HUDEP-2 (cell line): Measurements from ENCODE around the gene ACTR5.

Experiments
- DNase-seq, 76 experiments: peaks; one replicate each; lab custom pipeline; 2025; ENCODE audit not compliant: unreplicated experiment in 76 of 76; lab: John Stamatoyannopoulos, UW

ACTR5 gene

GRCh38 chr20:38748097-38748860, at the start of gene ACTR5:
Gene ACTR5, plus strand, starts transcription at chr20:38748460. Its CDS starts 19 bp downstream, at chr20:38748479.
- peak in 73 of 76 experiments; percentile 36 to 97 (median 88) for DNase-seq

DNA sequence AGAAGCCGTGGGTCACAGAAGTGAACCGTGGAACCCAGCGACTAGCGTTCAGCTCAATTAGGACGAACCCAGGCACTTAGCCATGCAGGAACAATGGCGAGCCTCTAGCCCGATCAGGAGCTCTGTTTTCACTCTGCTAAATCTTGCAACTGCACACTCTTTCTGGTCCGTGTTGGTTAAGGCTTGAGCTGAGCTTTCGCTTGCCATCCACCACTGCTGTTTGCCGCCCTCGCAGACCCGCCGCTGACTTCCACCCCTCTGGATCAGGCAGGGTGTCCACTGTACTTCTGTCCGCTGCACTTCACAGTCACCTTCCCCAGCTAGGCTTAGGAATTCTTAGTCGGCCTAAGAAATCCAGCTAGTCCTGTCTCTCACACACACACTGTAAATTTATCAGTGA, 49.7 kb upstream of the ACTR5 start:
- no peak for DNase-seq

DNA sequence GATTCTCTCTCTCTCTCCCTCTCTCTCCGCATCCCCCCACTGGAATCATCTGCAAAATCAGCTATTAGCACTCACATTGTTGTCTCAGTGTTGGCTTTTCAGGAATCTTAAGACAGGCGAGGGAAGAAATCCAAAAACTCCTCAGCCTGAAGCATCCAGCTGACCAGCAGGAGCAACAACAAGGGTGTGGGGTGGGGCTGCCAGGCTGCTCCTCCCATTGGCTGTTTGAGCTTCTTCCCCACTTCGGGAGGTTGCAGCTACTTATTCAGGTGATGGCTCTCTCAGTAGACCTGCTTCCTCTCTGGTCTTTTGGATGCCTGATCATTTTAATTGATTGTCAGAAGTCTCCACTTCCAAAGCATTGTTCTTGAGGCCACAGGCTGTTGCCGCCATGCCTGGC, 48.1 kb upstream of the ACTR5 start:
- no peak for DNase-seq

GRCh38 chr20:38700926-38701325, 47.3 kb upstream of the ACTR5 start:
- no peak for DNase-seq

DNA sequence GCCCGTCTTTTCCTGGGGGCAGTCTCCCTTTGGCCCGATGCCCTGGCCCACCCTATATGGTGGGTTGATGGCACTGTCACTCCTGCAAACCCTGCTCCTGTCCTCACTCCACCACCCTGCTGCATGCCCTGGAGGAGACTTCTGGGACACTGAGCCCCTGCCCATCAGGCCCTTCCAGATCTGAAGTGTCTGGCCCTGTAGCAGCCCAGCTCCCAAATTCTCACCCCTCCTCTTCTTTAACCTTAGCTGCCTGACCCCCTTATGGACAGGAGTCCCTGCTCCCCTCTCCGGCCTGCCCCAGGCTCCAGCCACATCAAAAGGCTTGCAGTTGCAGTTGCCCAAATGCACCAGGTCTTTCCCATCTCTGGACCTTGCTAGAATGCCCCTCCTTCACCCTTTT, 44.7 kb upstream of the ACTR5 start:
- no peak for DNase-seq

- no peak for DNase-seq
Measured at GRCh38 chr20:38704136-38704535, 44.1 kb upstream of the ACTR5 start.

- no peak for DNase-seq
Measured at GRCh38 chr20:38706509-38706908, 41.8 kb upstream of the ACTR5 start.

GRCh38 chr20:38714308-38714707, 34.0 kb upstream of the ACTR5 start:
- DNase-seq = no peak

- DNase-seq = no peak
Measured at GRCh38 chr20:38715646-38716045, 32.6 kb upstream of the ACTR5 start.

DNA sequence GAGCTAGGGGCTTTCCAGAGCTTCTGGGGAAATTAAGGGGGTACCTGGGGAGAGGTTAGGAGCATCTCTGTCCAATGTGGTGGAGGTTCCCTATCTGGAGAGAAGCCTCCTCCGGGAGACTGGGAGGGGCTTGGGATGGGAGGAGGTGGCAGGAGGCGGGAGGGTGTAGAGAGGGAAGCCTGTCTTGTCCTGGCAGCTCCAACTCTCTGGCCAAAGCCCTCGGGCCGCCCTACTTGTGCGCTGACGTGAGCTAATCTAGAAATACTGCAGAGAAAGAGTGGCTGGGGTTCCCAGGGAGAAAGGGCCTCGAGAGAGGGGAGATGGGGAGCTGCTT, 25.6 kb upstream of the ACTR5 start:
- DNase-seq = no peak

GRCh38 chr20:38723017-38723847, 25.0 kb upstream of the ACTR5 start:
- no peak for DNase-seq

DNA sequence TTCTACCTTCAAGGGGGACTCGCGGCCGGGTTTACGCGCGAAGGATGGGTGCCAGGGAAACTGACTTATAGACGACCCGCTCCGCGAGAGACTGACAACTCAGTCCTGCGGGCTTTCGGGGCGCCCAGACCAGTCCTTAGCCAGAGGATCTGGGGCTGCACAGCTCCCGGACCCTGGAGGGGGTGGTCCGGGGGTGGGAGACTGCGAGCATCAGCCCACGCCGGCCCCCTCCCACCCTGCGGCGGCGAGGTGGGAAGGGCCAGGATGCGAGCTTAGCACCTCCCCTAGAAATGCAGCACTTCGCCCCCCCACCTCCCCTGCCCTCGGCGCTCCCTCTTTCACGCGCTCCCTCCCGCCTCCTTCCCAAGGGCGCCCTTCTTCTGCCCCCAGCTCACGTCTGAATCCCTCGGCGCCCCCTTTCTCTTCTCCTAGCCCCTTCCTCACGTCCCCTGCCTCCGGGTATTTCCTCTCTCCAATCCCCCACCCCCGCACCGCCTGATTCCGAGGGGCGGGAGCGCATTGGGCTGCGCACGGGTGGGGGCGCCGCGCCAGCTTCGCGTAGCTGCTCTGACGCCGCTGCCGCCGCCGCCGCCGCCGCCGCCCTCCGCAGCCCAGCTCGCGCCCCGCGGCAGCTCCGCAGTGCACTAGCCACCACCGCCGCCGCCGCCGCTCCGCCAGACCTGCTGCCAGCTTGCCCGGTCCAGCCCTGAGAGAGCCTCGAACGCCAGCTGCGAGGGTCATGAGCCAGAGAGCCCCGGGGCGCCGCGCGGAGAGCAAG, 24.2 kb upstream of the ACTR5 start, which contains the start of gene SLC32A1:
Gene SLC32A1, plus strand, starts transcription at position 639 of the 778 bp plus-strand sequence. CDS start 239 bp downstream, outside the sequence.
- no peak for DNase-seq

DNA sequence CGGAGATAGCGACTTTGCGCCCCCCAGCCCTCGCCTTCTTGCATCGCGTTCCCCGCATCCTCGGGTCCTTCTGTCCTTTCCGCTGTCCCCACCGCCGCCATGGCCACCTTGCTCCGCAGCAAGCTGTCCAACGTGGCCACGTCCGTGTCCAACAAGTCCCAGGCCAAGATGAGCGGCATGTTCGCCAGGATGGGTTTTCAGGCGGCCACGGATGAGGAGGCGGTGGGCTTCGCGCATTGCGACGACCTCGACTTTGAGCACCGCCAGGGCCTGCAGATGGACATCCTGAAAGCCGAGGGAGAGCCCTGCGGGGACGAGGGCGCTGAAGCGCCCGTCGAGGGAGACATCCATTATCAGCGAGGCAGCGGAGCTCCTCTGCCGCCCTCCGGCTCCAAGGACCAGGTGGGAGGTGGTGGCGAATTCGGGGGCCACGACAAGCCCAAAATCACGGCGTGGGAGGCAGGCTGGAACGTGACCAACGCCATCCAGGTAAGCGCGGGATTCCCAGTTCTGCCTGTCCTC, 23.6 kb upstream of the ACTR5 start:
- DNase-seq = no peak

- DNase-seq = no peak
Measured at GRCh38 chr20:38725148-38725901, 22.9 kb upstream of the ACTR5 start.

DNA sequence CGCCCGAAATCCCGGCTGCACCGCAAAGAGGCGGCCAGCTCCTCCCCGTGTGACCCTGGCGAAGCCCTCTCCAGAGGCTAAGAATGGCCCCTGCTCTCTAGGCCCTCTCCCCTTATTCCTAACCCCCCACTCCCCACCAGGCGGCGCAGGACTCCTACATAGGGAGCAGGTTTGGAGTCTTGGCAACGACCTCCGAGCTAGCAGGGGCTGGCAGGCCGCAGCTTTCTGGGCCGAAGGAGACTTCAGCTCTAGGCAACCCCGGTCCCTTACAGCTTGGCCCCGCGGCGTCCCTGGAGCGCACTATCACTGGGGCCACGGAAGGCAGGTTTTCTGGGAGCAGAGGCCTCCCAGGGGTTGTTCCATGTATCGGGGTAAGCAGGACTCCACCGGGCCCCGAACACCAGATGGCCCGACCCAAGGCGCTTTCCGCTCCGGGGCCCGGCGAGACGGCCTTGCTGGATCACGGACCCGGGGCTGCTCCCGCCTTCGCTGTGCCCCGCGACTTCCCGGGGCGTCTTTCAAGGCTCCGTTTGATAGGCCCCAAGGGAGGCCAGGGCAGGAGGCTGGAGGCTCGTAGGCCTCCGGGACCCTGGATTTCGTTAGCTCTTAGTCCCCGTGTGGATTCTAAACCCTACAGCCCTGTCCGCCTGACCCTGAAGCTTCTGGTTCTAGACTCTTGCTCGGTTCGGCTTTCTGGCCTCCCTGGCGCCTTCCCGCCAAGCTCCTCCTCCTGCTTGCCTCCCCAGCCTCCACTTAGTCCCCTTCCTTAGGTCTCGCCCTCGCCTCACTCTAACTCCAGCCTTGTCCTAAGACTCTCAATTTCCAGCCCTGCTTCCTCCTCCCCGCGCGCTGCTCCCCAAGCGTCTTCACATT, 22.1 kb upstream of the ACTR5 start:
- peak in 36 of 76 experiments; percentile 2 to 62 (median 23) for DNase-seq

- peak in 66 of 76 experiments; percentile 19 to 87 (median 65) for DNase-seq
Measured at GRCh38 chr20:38726804-38727606, 21.3 kb upstream of the ACTR5 start.

GRCh38 chr20:38727607-38728190, 20.6 kb upstream of the ACTR5 start:
- DNase-seq = no peak

- DNase-seq = no peak
Measured at GRCh38 chr20:38728191-38728781, 20.0 kb upstream of the ACTR5 start.
